Panc1 (cell line): ENCODE data around the gene WDR89.

Experiments
- CTCF ChIP-seq: fragments of 450-650 bp; IDR thresholded peaks from 2 replicates; pipeline ENCODE4 v1.5.1; 2017; ENCODE audit warnings: mild to moderate bottlenecking
- POLR2AphosphoS5 ChIP-seq: IDR thresholded peaks from 2 replicates; pipeline ENCODE4 v1.6.1; 2012; ENCODE audit warnings: mild to moderate bottlenecking, low read depth, low read length, moderate library complexity
- REST ChIP-seq, 2 experiments: IDR thresholded peaks; 2 replicates each; pipeline ENCODE4 v1.6.1; 2011 to 2012; ENCODE audit warnings: low read depth in 2 of 2, control low read depth in 1 of 2, low read length in 1 of 2, mild to moderate bottlenecking in 1 of 2, moderate library complexity in 1 of 2; ENCODE audit not compliant: insufficient read depth in 1 of 2
- SIN3A ChIP-seq: IDR thresholded peaks from 2 replicates; pipeline ENCODE4 v1.6.1; 2012; ENCODE audit warnings: low read depth, mild to moderate bottlenecking, low read length, moderate library complexity, borderline replicate concordance; ENCODE audit not compliant: insufficient read depth
- TCF7L2 ChIP-seq: IDR thresholded peaks from 2 replicates; pipeline ENCODE4 v1.6.1; 2011; ENCODE audit warnings: mild to moderate bottlenecking, low read depth, low read length, inconsistent platforms

GRCh38 chr14:63638493-63638892 lies 3.2 kb downstream of the WDR89 start:
- TF ChIP-seq CTCF, result no peak
- TF ChIP-seq POLR2AphosphoS5, result no peak
- no peak for TF ChIP-seq REST (IDR thresholded peaks at IDR 0.05; ENCODE audit: insufficient read depth in 1 of 2, low read depth in 2 of 2, low read length in 1 of 2)
- no peak for TF ChIP-seq SIN3A
- TF ChIP-seq TCF7L2, result no peak
